Measurements from ENCODE around the gene ATG7. TPM values are rescaled to one million over a fixed set of nuclear protein-coding genes. Genes with fewer than 3 reads are reported as not detected.

The ATG7 gene
- polyA plus RNA-seq, 2 of the 4 experiments (the other 2 are of a cell fraction): 27.2 to 41.2 TPM

GRCh38 chr3:11370966-11371365 lies 98.8 kb downstream of the ATG7 start:
- Histone ChIP-seq H3K9me3 (no peaks in the 10 kb centered on the region), H3K27ac (no peak overlapping the region), H3K4me3 (no peak overlapping the region), H3K4me1 (0 out of 3 replicates have a peak, but pooled peaks cover 4% of the 10 kb centered on the region), H3K4me2 (no peak overlapping the region)
- POLR2A ChIA-PET: no interaction called here
- CTCF ChIA-PET: interaction anchor here (1.7 kb wide), 1 partner anchor 8 kb away, joined by 18 read pairs; no protein-coding TSS in a partner anchor
- ATAC-seq: no peak
- no peak for FAIRE-seq
- WGBS (ENCODE audit: missing lambda C conversion rate): 97% methylated on average over 4 of the region's 4 CpGs
- no peak for TF ChIP-seq HEYL (CRISPR knock-in tag; IDR thresholded peaks at IDR 0.05)
- TF ChIP-seq NFE2L2 (conservative IDR thresholded peaks at IDR 0.05; ENCODE audit: low read length): no peak
- TF ChIP-seq PHF8 (IDR thresholded peaks at IDR 0.05; ENCODE audit: borderline replicate concordance, low read depth): no peak
- TF ChIP-seq KDM1A (IDR thresholded peaks at IDR 0.05; ENCODE audit: low read depth): no peak
- TF ChIP-seq NPAS2 (CRISPR knock-in tag; IDR thresholded peaks at IDR 0.05; ENCODE audit: borderline replicate concordance): no peak
- TF ChIP-seq ZFP36 (IDR thresholded peaks at IDR 0.05; ENCODE audit: borderline replicate concordance, partially characterized antibody): no peak
- no peak for TF ChIP-seq MAZ (IDR thresholded peaks at IDR 0.05; ENCODE audit: borderline replicate concordance, low read depth, low read length)
- no peak for TF ChIP-seq MAFK (IDR thresholded peaks at IDR 0.05; ENCODE audit: partially characterized antibody)
- TF ChIP-seq FOSB (CRISPR knock-in tag; IDR thresholded peaks at IDR 0.05): no peak
- TF ChIP-seq CHD2 (IDR thresholded peaks at IDR 0.05; ENCODE audit: low read length, partially characterized antibody): no peak
- TF ChIP-seq ATOH8 (CRISPR knock-in tag; IDR thresholded peaks at IDR 0.05; ENCODE audit: low read depth): no peak
- no peak for DNase-seq (ENCODE audit: low read depth in 1 of 2, low spot score in 1 of 2)

- ChIA-PET POLR2A (no interaction called here), CTCF (interaction anchor here (0.7 kb wide), 1 partner anchor 184 kb away, joined by 3 read pairs; no protein-coding TSS in a partner anchor)
- 0 out of 3 replicates have a peak, but pooled peaks cover 4% of the 10 kb centered on the region for H3K4me1 ChIP-seq
- WGBS (ENCODE audit: missing lambda C conversion rate): 91% methylated on average over 10 of the region's 10 CpGs
- no peak overlapping the region for H3K4me3 ChIP-seq
- FAIRE-seq (no peak), ATAC-seq (no peak), DNase-seq (ENCODE audit: low read depth in 1 of 2, low spot score in 1 of 2) (no peak)
- no peak for TF ChIP-seq NFE2L2 (conservative IDR thresholded peaks at IDR 0.05; ENCODE audit: low read length)
- TF ChIP-seq CBX2 (IDR thresholded peaks at IDR 0.05; ENCODE audit: borderline replicate concordance, low read depth): no peak
- no peak for TF ChIP-seq HES2 (IDR thresholded peaks at IDR 0.05)
- no peak for TF ChIP-seq GATA3 (IDR thresholded peaks at IDR 0.05; ENCODE audit: borderline replicate concordance)
- no peak for TF ChIP-seq BHLHE40 (IDR thresholded peaks at IDR 0.05; ENCODE audit: low read depth, low read length)
- TF ChIP-seq USF2 (IDR thresholded peaks at IDR 0.05): no peak
- no peak for TF ChIP-seq HOXA7 (CRISPR knock-in tag; IDR thresholded peaks at IDR 0.05)
- no peak for TF ChIP-seq EHF (CRISPR knock-in tag; IDR thresholded peaks at IDR 0.05)
- no peak for TF ChIP-seq POLR2A (IDR thresholded peaks at IDR 0.05; ENCODE audit: low read length)
- no peak for TF ChIP-seq JUNB (IDR thresholded peaks at IDR 0.05)
- TF ChIP-seq ESRRA (IDR thresholded peaks at IDR 0.05; ENCODE audit: borderline replicate concordance, low read length): no peak
- no peak for TF ChIP-seq RARB (CRISPR knock-in tag; IDR thresholded peaks at IDR 0.05)
- no peak for TF ChIP-seq ZNF302 (CRISPR knock-in tag; IDR thresholded peaks at IDR 0.05)
- TF ChIP-seq NR3C1 (IDR thresholded peaks at IDR 0.05): no peak
- no peak for TF ChIP-seq HMGXB4 (CRISPR knock-in tag; IDR thresholded peaks at IDR 0.05; ENCODE audit: borderline replicate concordance)
- TF ChIP-seq FOXS1 (CRISPR knock-in tag; IDR thresholded peaks at IDR 0.05): no peak
- no peak for TF ChIP-seq KDM5A (IDR thresholded peaks at IDR 0.05)
- H3K9me3 ChIP-seq: no peaks in the 10 kb centered on the region
- H3K4me2 ChIP-seq: no peak overlapping the region
- no peak overlapping the region for H3K27ac ChIP-seq
Measured at GRCh38 chr3:11371747-11372146, 99.5 kb downstream of the ATG7 start.

Data from A549 (cell line).